Thyroid gland (tissue), 4 donors: ENCODE data around the gene GLRA1.

ENCODE experiments used
- POLR2A ChIP-seq, 2 donors: fragments of 450-650 bp; IDR thresholded peaks; one replicate each; pipeline ENCODE4 v1.6.1; 2017; ENCODE audit warnings: antibody characterized with exemption in 2 of 2, mild to moderate bottlenecking in 2 of 2, moderate library complexity in 1 of 2
- TF ChIP-seq, protein P1 (sequence below), 6 experiments: fragments of 200-600 bp in 3 of 6; fragments of 450-650 bp in 3 of 6; sonication (generic) in 3 of 6; IDR thresholded peaks; one replicate each; pipeline ENCODE4 v1.5.1; 2016 to 2019; ENCODE audit warnings: antibody characterized with exemption in 6 of 6, mild to moderate bottlenecking in 2 of 6, inconsistent platforms in 1 of 6, moderate library complexity in 1 of 6

DNA sequence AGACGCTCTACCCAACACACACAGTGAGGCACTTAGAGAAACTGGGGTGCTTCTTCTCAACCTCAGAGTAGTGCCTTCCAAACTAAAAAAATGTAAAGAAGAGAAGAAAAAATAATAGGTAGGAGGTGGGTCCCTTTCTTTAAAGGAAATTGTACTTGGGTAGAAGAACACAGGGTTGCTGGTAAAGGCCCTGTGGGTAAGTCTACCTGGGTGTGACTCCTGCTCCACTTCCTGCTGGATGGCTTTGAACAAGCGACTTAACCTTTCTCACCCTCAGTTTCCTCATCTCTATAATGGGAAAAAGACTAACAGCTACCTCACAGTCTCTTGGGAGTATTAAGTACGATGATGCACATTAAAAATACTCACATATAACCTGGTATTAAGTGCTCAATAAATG lies 32.1 kb upstream of the GLRA1 start:
- TF ChIP-seq, protein P1, sequence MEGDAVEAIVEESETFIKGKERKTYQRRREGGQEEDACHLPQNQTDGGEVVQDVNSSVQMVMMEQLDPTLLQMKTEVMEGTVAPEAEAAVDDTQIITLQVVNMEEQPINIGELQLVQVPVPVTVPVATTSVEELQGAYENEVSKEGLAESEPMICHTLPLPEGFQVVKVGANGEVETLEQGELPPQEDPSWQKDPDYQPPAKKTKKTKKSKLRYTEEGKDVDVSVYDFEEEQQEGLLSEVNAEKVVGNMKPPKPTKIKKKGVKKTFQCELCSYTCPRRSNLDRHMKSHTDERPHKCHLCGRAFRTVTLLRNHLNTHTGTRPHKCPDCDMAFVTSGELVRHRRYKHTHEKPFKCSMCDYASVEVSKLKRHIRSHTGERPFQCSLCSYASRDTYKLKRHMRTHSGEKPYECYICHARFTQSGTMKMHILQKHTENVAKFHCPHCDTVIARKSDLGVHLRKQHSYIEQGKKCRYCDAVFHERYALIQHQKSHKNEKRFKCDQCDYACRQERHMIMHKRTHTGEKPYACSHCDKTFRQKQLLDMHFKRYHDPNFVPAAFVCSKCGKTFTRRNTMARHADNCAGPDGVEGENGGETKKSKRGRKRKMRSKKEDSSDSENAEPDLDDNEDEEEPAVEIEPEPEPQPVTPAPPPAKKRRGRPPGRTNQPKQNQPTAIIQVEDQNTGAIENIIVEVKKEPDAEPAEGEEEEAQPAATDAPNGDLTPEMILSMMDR (IDR thresholded peaks at IDR 0.05), result no peak
- no peak for TF ChIP-seq POLR2A (IDR thresholded peaks at IDR 0.05)
